Measurements from ENCODE around the gene ADSL. TPM values are rescaled to one million over a fixed set of nuclear protein-coding genes. Genes with fewer than 3 reads are reported as not detected.

ADSL gene
- total RNA-seq, 1 donor from 2014 or later, result 142 TPM

DNA sequence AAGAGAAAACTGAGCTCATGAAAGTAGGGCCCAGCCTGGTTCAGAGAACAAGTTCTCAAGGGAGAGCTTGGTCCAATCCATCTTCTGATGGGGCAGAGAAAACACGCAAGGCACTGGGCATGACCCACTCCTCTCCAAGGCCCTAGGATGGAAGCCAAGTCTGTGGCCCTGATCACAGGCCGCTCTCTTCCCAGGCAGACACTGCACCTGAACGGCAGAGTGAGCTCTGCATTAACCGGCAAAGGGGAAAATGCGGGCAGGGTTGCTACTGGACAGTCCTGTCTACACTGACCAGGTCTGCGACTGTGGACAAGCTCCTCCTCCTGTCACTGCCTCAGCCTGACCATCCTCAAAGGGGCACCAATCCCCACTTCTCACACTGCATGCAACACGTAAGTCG, 73.4 kb downstream of the ADSL start:
- Mint-ChIP-seq H3K9me3 (no peaks in the 10 kb centered on the region), H3K27ac (no peak overlapping the region), H3K4me1 (ENCODE audit: low read depth) (peaks cover 20% of the 10 kb centered on the region), H3K4me3 (ENCODE audit: low read depth) (no peak overlapping the region), H3K27me3 (ENCODE audit: low read depth) (no peaks in the 10 kb centered on the region), H3K36me3 (ENCODE audit: low read depth) (peaks cover 61% of the 10 kb centered on the region)
- DNase-seq (ENCODE audit: low spot score), result no peak
- intact Hi-C loops (cut with micrococcal nuclease), result no loop called here

- Mint-ChIP-seq H3K9me3 (no peaks in the 10 kb centered on the region), H3K4me3 (ENCODE audit: low read depth) (no peak overlapping the region), H3K27me3 (ENCODE audit: low read depth) (no peaks in the 10 kb centered on the region), H3K4me1 (ENCODE audit: low read depth) (peaks cover 15% of the 10 kb centered on the region), H3K27ac (no peak overlapping the region), H3K36me3 (ENCODE audit: low read depth) (peaks cover 59% of the 10 kb centered on the region)
- intact Hi-C loops (cut with micrococcal nuclease), result no loop called here
- no peak for DNase-seq (ENCODE audit: low spot score)
These were observed 74.2 kb downstream of the ADSL start for GRCh38 chr22:40420341-40421081.

DNA sequence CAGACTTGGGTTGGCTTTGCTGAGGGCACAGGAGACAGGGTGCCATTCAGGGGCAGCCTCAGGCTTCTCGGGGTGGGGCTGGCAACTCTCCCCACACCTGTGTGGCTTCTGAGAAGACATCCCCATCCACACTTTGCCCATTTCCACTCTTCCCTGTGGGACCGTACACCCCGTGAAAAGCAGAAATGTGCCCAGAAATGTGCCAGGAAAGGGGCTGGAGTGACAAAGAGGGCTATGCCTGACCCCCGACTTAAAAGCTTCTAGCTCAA, 74.7 kb downstream of the ADSL start:
- H3K27ac Mint-ChIP-seq, result no peak overlapping the region
- intact Hi-C loops (cut with micrococcal nuclease), result no loop called here
- H3K4me3 Mint-ChIP-seq (ENCODE audit: low read depth), result no peak overlapping the region
- H3K9me3 Mint-ChIP-seq, result no peaks in the 10 kb centered on the region
- peaks cover 54% of the 10 kb centered on the region for H3K36me3 Mint-ChIP-seq (ENCODE audit: low read depth)
- H3K27me3 Mint-ChIP-seq (ENCODE audit: low read depth), result no peaks in the 10 kb centered on the region
- H3K4me1 Mint-ChIP-seq (ENCODE audit: low read depth), result peaks cover 10% of the 10 kb centered on the region
- no peak for DNase-seq (ENCODE audit: low spot score)

- peaks cover 3% of the 10 kb centered on the region for H3K4me1 Mint-ChIP-seq (ENCODE audit: low read depth)
- no peaks in the 10 kb centered on the region for H3K27me3 Mint-ChIP-seq (ENCODE audit: low read depth)
- H3K4me3 Mint-ChIP-seq (ENCODE audit: low read depth), result no peak overlapping the region
- intact Hi-C loops (cut with micrococcal nuclease), result no loop called here
- no peaks in the 10 kb centered on the region for H3K9me3 Mint-ChIP-seq
- H3K27ac Mint-ChIP-seq, result peak overlapping the region; percentile 45
- peaks cover 51% of the 10 kb centered on the region for H3K36me3 Mint-ChIP-seq (ENCODE audit: low read depth)
- DNase-seq (ENCODE audit: low spot score), result no peak
These were observed 75.6 kb downstream of the ADSL start for GRCh38 chr22:40421941-40422340.

- no peak for DNase-seq (ENCODE audit: low spot score)
- Mint-ChIP-seq H3K27me3 (ENCODE audit: low read depth) (no peaks in the 10 kb centered on the region), H3K4me1 (ENCODE audit: low read depth) (peaks cover 3% of the 10 kb centered on the region), H3K4me3 (ENCODE audit: low read depth) (no peak overlapping the region), H3K36me3 (ENCODE audit: low read depth) (peaks cover 54% of the 10 kb centered on the region), H3K9me3 (no peaks in the 10 kb centered on the region), H3K27ac (peak overlapping the region; percentile 45)
- intact Hi-C loops (cut with micrococcal nuclease), result no loop called here
These were observed 76.4 kb downstream of the ADSL start for GRCh38 chr22:40422558-40423309.

DNA sequence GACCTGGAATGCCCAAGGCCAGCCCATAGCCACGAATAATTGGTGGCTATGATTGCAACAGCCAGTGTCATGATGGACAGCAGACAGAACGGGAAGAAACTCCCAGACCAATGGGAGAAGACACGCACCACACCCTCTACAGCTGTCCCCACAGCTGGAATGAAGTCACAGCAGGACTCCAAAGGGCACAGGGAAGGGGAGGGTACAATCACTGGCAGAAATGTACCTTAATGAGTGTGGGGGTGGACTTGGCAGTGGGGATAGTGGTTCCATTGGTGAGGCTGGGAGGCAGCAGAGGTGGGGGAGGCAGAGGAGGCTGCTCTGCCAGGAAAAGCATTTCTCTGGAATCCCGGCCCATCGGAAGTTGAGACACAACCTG, 77.0 kb downstream of the ADSL start:
- Mint-ChIP-seq H3K4me1 (ENCODE audit: low read depth) (peaks cover 3% of the 10 kb centered on the region), H3K4me3 (ENCODE audit: low read depth) (no peak overlapping the region), H3K36me3 (ENCODE audit: low read depth) (peaks cover 56% of the 10 kb centered on the region), H3K27ac (no peak overlapping the region), H3K9me3 (no peaks in the 10 kb centered on the region), H3K27me3 (ENCODE audit: low read depth) (no peaks in the 10 kb centered on the region)
- intact Hi-C loops (cut with micrococcal nuclease), result no loop called here
- no peak for DNase-seq (ENCODE audit: low spot score)

DNA sequence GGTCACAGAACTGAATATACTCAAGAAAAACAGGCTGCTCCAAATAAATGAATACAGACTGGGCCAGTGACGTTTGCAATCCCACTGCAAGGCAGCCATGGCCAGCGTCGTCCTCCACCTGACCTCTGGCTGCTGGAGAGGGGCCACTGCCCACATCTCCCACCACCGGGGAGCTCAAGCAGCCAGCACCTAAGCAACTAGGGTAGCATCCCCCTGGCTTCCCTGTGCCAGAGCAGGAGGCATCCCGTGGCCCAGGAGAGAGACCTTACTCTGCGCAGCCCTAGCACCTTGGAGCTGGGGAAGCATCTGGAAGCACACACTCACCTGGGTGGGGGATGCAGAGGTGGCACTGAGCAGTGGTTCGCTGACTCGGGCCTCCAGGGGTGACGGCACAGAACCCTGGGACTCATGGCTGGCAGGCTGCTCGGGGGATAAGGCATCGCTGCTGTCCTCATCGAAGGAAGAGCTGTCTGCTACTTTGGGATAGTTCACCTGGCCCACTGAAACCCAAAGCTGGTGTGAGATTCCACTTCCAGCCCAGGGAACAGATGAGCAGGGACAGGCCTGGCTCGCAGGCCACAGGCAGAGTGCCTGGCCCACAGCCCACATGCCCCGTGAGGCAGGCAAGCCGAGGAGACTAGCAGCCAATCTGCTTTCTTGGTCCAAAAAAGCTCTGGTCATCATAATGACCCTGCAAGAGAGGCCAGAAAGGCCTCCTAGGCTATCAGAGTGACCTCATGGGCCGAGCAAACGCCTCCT, 77.8 kb downstream of the ADSL start:
- H3K27me3 Mint-ChIP-seq (ENCODE audit: low read depth), result no peaks in the 10 kb centered on the region
- intact Hi-C loops (cut with micrococcal nuclease), result no loop called here
- H3K9me3 Mint-ChIP-seq, result no peaks in the 10 kb centered on the region
- peaks cover 63% of the 10 kb centered on the region for H3K36me3 Mint-ChIP-seq (ENCODE audit: low read depth)
- no peak overlapping the region for H3K27ac Mint-ChIP-seq
- H3K4me3 Mint-ChIP-seq (ENCODE audit: low read depth), result no peak overlapping the region
- peaks cover 3% of the 10 kb centered on the region for H3K4me1 Mint-ChIP-seq (ENCODE audit: low read depth)
- no peak for DNase-seq (ENCODE audit: low spot score)

- Mint-ChIP-seq H3K4me1 (ENCODE audit: low read depth) (peaks cover 3% of the 10 kb centered on the region), H3K27ac (no peak overlapping the region), H3K4me3 (ENCODE audit: low read depth) (no peak overlapping the region), H3K36me3 (ENCODE audit: low read depth) (peaks cover 66% of the 10 kb centered on the region), H3K27me3 (ENCODE audit: low read depth) (no peaks in the 10 kb centered on the region), H3K9me3 (no peaks in the 10 kb centered on the region)
- DNase-seq (ENCODE audit: low spot score), result no peak
- intact Hi-C loops (cut with micrococcal nuclease), result no loop called here
These were observed 78.8 kb downstream of the ADSL start for GRCh38 chr22:40425082-40425481.

GRCh38 chr22:40426594-40427333, 80.5 kb downstream of the ADSL start:
- H3K36me3 Mint-ChIP-seq (ENCODE audit: low read depth), result peaks cover 64% of the 10 kb centered on the region
- H3K4me1 Mint-ChIP-seq (ENCODE audit: low read depth), result peaks cover 3% of the 10 kb centered on the region
- DNase-seq (ENCODE audit: low spot score), result no peak
- H3K27me3 Mint-ChIP-seq (ENCODE audit: low read depth), result no peaks in the 10 kb centered on the region
- intact Hi-C loops (cut with micrococcal nuclease), result no loop called here
- no peak overlapping the region for H3K4me3 Mint-ChIP-seq (ENCODE audit: low read depth)
- H3K27ac Mint-ChIP-seq, result no peak overlapping the region
- no peaks in the 10 kb centered on the region for H3K9me3 Mint-ChIP-seq

DNA sequence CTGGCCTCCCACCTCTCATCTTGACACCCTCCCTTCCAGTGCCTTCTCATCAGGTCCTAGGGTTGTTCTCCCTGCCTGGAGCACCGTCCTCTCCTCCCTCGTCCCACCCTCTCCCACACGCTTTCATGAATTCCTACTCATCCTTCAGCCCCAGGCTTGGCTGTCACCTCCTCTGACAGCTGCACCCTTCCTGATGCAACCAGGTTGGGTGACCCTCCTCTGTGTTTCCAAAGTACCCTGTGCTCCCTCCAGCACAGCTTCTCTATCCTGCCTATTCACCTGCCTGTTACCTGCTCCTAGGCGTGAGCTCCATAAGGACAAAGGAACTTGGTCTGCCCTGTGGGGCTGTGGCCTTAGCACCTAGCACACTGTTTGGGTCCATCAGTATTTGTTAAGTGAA, 82.5 kb downstream of the ADSL start:
- intact Hi-C loops (cut with micrococcal nuclease), result no loop called here
- H3K36me3 Mint-ChIP-seq (ENCODE audit: low read depth), result peaks cover 51% of the 10 kb centered on the region

DNA sequence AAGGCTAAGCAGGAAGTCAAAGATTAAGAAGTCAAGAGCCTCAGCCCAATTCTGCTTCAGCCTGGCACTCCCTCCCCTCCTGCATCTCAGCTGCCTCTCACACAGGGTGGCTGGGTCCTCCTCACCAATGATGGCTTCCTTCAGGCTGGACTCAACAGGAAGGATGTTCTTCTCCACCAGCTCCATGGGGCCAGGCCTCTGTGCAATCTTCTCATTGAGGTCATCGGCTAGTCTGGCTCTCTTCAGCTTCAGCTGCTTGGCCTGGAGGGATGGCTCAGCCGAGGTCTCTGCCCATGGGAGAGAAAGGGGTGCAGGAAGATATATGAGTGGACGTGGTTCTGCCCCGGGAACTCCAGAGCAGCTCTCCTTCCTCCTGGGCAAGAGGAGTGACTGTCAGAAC, 83.2 kb downstream of the ADSL start:
- Mint-ChIP-seq H3K27me3 (ENCODE audit: low read depth) (no peaks in the 10 kb centered on the region), H3K9me3 (no peaks in the 10 kb centered on the region), H3K4me1 (ENCODE audit: low read depth) (peaks cover 6% of the 10 kb centered on the region), H3K36me3 (ENCODE audit: low read depth) (peaks cover 57% of the 10 kb centered on the region), H3K27ac (no peak overlapping the region), H3K4me3 (ENCODE audit: low read depth) (no peak overlapping the region)
- no peak for DNase-seq (ENCODE audit: low spot score)
- intact Hi-C loops (cut with micrococcal nuclease), result no loop called here

More for the DNA sequence above, 82.5 kb downstream of the ADSL start:
- Mint-ChIP-seq H3K27ac (peak overlapping the region; percentile 42), H3K9me3 (no peaks in the 10 kb centered on the region), H3K4me3 (ENCODE audit: low read depth) (no peak overlapping the region), H3K27me3 (ENCODE audit: low read depth) (no peaks in the 10 kb centered on the region), H3K4me1 (ENCODE audit: low read depth) (peaks cover under 1% of the 10 kb centered on the region)
- DNase-seq (ENCODE audit: low spot score), result no peak

DNA sequence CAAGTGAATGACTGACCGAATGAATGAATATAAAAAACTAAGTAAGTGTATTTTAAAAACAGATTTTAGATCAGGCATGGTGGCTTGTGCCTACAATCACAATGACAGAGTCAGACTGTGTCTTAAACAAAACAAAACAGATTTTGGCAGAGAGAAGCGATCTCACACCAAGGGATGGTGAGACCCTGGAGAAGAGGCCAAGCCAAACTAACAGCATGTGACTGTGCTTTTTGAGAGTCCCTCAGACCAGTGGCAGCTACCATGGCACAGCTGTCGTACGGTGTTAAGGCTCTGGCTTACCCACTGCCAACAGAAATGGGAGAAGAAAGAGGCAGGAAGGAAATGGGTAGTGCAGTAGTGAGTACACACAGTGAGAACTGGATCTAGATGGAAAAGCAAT, 84.7 kb downstream of the ADSL start:
- H3K4me3 Mint-ChIP-seq (ENCODE audit: low read depth), result no peak overlapping the region
- H3K4me1 Mint-ChIP-seq (ENCODE audit: low read depth), result peaks cover 10% of the 10 kb centered on the region
- intact Hi-C loops (cut with micrococcal nuclease), result no loop called here
- H3K27me3 Mint-ChIP-seq (ENCODE audit: low read depth), result no peaks in the 10 kb centered on the region
- no peak for DNase-seq (ENCODE audit: low spot score)
- H3K27ac Mint-ChIP-seq, result no peak overlapping the region
- H3K9me3 Mint-ChIP-seq, result no peaks in the 10 kb centered on the region
- H3K36me3 Mint-ChIP-seq (ENCODE audit: low read depth), result peaks cover 58% of the 10 kb centered on the region

All from activated T-helper 2 cell treated with anti-CD3 and anti-CD28 coated beads, Interferon-gamma antibody, Interleukin-2, Interleukin-4, amounts not matched to agents 10 μg/mL and 5 μg/mL and 100 μg/mL, durations not matched to agents 14 hours and 24 hours and 36 hours (primary cell).